A673 (cell line): ENCODE results near the gene PES1.

Experiments used
- EZH2 ChIP-seq: fragments of 200-600 bp; sonication (generic); IDR thresholded peaks from 2 replicates; pipeline ENCODE4 v1.6.1; 2017; ENCODE audit warnings: borderline replicate concordance, low read depth, mild to moderate bottlenecking, mixed read lengths, antibody characterized with exemption, low read length; ENCODE audit not compliant: poor library complexity, severe bottlenecking
- TF ChIP-seq, protein P1 (sequence below): fragments of 300-800, 200-600 bp; sonication (generic); conservative IDR thresholded peaks from 2 replicates; pipeline ENCODE4 v1.5.1; 2017; ENCODE audit warnings: low read depth, mild to moderate bottlenecking, antibody characterized with exemption, low read length, moderate library complexity, mixed read lengths

DNA sequence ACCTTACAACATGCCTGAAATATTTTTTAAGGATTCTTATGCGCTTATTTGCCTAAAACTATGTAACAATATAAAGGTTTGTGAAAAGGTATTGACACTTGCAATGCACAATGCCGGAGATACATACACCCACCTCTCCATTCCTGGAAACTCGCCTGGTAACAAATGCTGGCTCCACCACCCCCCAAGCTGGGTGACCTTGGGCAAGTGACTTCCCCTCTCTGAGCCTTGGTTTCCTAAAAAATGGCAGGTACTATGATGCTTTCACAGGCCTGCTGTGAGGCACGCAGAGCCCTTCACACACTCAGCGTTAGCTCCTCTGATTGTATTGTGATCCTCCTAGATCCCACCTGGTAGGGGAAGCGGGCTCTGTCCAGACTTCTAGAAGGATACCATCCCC is 19.5 kb downstream of the PES1 start:
- TF ChIP-seq, protein P1, sequence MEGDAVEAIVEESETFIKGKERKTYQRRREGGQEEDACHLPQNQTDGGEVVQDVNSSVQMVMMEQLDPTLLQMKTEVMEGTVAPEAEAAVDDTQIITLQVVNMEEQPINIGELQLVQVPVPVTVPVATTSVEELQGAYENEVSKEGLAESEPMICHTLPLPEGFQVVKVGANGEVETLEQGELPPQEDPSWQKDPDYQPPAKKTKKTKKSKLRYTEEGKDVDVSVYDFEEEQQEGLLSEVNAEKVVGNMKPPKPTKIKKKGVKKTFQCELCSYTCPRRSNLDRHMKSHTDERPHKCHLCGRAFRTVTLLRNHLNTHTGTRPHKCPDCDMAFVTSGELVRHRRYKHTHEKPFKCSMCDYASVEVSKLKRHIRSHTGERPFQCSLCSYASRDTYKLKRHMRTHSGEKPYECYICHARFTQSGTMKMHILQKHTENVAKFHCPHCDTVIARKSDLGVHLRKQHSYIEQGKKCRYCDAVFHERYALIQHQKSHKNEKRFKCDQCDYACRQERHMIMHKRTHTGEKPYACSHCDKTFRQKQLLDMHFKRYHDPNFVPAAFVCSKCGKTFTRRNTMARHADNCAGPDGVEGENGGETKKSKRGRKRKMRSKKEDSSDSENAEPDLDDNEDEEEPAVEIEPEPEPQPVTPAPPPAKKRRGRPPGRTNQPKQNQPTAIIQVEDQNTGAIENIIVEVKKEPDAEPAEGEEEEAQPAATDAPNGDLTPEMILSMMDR: no peak
- TF ChIP-seq EZH2: no peak
